ENCODE results near the gene OVOL3.
"Not testable (repeated sequence)": the region's sequence is repeated elsewhere in the genome, so short reads cannot be mapped to it uniquely, and the experiment has no call there.

- not testable (repeated sequence) for TF ChIP-seq POLR2A, CTCF (IDR thresholded peaks at IDR 0.05)
These were observed 42.0 kb upstream of the OVOL3 start for GRCh38 chr19:36068810-36069499.
